Measurements from ENCODE around the gene UNC45A. TPM values are rescaled to one million over a fixed set of nuclear protein-coding genes. Genes with fewer than 3 reads are reported as not detected.

Gene UNC45A
- total and polyA plus RNA-seq, 2 of the 4 experiments (the other 2 are of a cell fraction): 68.9 to 100 TPM

- intact Hi-C loops (cut with micrococcal nuclease): no loop called here
- H2AFZ ChIP-seq (replicated peaks; ENCODE audit: low read length, poor library complexity): peak within 1 kb of the TSS; percentile 95
- peaks cover 1% of the 10 kb centered on the region; the same call in 1 of the 2 replicates for H3K36me3 ChIP-seq (ENCODE audit: control insufficient read depth, insufficient read depth, low read length)
- peak within 1 kb of the TSS; percentile 45; the same call in 1 of the 2 replicates for H2BK120ac ChIP-seq (ENCODE audit: low read depth, low read length)
- BruUV-seq (replicated peaks): no TSS peak
- H2BK15ac ChIP-seq (ENCODE audit: low read depth, low read length): 0 out of 3 replicates have a peak within 1 kb of the TSS, but pooled peaks have one; percentile 7
- in situ Hi-C loops (cut with MboI; ENCODE audit: low sequenced_read_pairs): no loop called here
- peak within 1 kb of the TSS; percentile 96 for H3K4me2 ChIP-seq (ENCODE audit: low read depth, low read length)
- peak within 1 kb of the TSS; percentile 22; the same call in 1 of the 2 replicates for H3K27ac ChIP-seq (ENCODE audit: insufficient read depth, low read length)
- no peaks in the 10 kb centered on the region for H3K9me3 ChIP-seq (ENCODE audit: control insufficient read depth, insufficient read depth, low read length)
- peak within 1 kb of the TSS; percentile 48 for H2AK9ac ChIP-seq (replicated peaks; ENCODE audit: low read depth, low read length, poor library complexity)
- ChIA-PET POLR2A (ENCODE audit: unreplicated experiment) (no interaction called here), CTCF (interaction anchor here (0.6 to 1.9 kb wide), 6 partner anchors 9 to 284 kb away, joined by 3 to 8 read pairs (median 4); partner anchors contain the start of gene MAN2A2)
- WGBS, 2 experiments (ENCODE audit: extremely low coverage in 2 of 2, insufficient read length in 1 of 2): 2% methylated on average over 8 of the region's 52 CpGs; no CpG with 5 or more reads in 1 of the 2 experiments
- peak; percentile 76 for DNase-seq
- H2BK5ac ChIP-seq (ENCODE audit: low read depth, low read length, poor library complexity, severe bottlenecking): peak within 1 kb of the TSS; percentile 7
- H3K14ac ChIP-seq (replicated peaks; ENCODE audit: low read depth, low read length): peak within 1 kb of the TSS; percentile 88
- peak within 1 kb of the TSS; percentile 87 for H2AK5ac ChIP-seq (ENCODE audit: low read depth, low read length)
- peak within 1 kb of the TSS; percentile 94 to 96 for H4K8ac ChIP-seq (ENCODE audit: low read depth in 2 of 2, low read length in 2 of 2)
- H3K27me3 ChIP-seq (ENCODE audit: control insufficient read depth, insufficient read depth, low read length): no peaks in the 10 kb centered on the region
- H2BK20ac ChIP-seq (ENCODE audit: low read depth, low read length): no peak within 1 kb of the TSS
- H3K4me3 ChIP-seq (ENCODE audit: insufficient read depth, low read depth, low read length): peak within 1 kb of the TSS; percentile 81
- peak within 1 kb of the TSS; percentile 90 for H3K4ac ChIP-seq (ENCODE audit: low read depth, low read length)
- H4K5ac ChIP-seq (ENCODE audit: low read depth, low read length): peak within 1 kb of the TSS; percentile 86
- peak within 1 kb of the TSS; percentile 97; the same call in 1 of the 2 replicates for H3K23ac ChIP-seq (ENCODE audit: low read depth, low read length)
- peaks cover 11% of the 10 kb centered on the region for H3K4me1 ChIP-seq (ENCODE audit: control insufficient read depth, insufficient read depth, low read length)
- peaks cover 17 to 43% of the 10 kb centered on the region in 2 experiments for H3K79me1 ChIP-seq (ENCODE audit: low read depth in 1 of 2, low read length in 2 of 2)
- peaks cover 13% of the 10 kb centered on the region for H3K9me1 ChIP-seq (ENCODE audit: insufficient read depth, low read length)
- H4K20me1 ChIP-seq (ENCODE audit: insufficient read depth, low read length): peaks cover 6% of the 10 kb centered on the region; the same call in 1 of the 2 replicates
- dilution Hi-C loops (cut with HindIII; ENCODE audit: low sequenced_read_pairs, unreplicated experiment): no loop called here
- peak within 1 kb of the TSS; percentile 70 for H3K9ac ChIP-seq (ENCODE audit: low read depth, low read length)
- peak within 1 kb of the TSS; percentile 80 for H4K91ac ChIP-seq (ENCODE audit: insufficient read depth, low read depth, low read length)
- H3K18ac ChIP-seq (ENCODE audit: low read depth, low read length): peak within 1 kb of the TSS; percentile 7; the same call in 1 of the 2 replicates
- ATAC-seq (ENCODE audit: low read depth): peak; percentile 50
- H3K56ac ChIP-seq (ENCODE audit: extremely low read depth, insufficient read depth, low read length): no peak within 1 kb of the TSS; the same call in 1 of the 2 replicates
- TF ChIP-seq MAZ (IDR thresholded peaks at IDR 0.05; ENCODE audit: borderline replicate concordance, low read depth, low read length): peak; percentile 72; the same call in 1 of the 2 replicates
- TF ChIP-seq NFE2L2 (IDR thresholded peaks at IDR 0.05; ENCODE audit: low read depth, low read length): no peak
- TF ChIP-seq MXI1 (IDR thresholded peaks at IDR 0.05; ENCODE audit: borderline replicate concordance, low read depth, low read length): 0 out of 2 replicates have a peak, but pooled peaks have one; percentile 10
- TF ChIP-seq RCOR1 (IDR thresholded peaks at IDR 0.05; ENCODE audit: insufficient replicate concordance, low read length): no peak
- TF ChIP-seq RAD21 (IDR thresholded peaks at IDR 0.05; ENCODE audit: low read length): peak; percentile 28
- TF ChIP-seq ELK1 (IDR thresholded peaks at IDR 0.05; ENCODE audit: borderline replicate concordance, low read depth, low read length): no peak
- TF ChIP-seq CTCF (conservative IDR thresholded peaks at IDR 0.05; ENCODE audit: low read depth, low read length): peak; percentile 94
- no peak for TF ChIP-seq FOS (IDR thresholded peaks at IDR 0.05; ENCODE audit: low read depth, low read length)
- TF ChIP-seq RFX5 (IDR thresholded peaks at IDR 0.05; ENCODE audit: low read depth, low read length): no peak
- 0 out of 2 replicates have a peak, but pooled peaks have one; percentile 30 for TF ChIP-seq SMC3 (IDR thresholded peaks at IDR 0.05; ENCODE audit: low read depth, low read length)
- TF ChIP-seq POLR2A (IDR thresholded peaks at IDR 0.05; ENCODE audit: low read depth, low read length): no peak
- no peak for TF ChIP-seq MAFK (IDR thresholded peaks at IDR 0.05; ENCODE audit: low read depth, low read length)
- TF ChIP-seq CHD1 (IDR thresholded peaks at IDR 0.05; ENCODE audit: low read depth, low read length): no peak
- TF ChIP-seq CEBPB (IDR thresholded peaks at IDR 0.05; ENCODE audit: low read depth, low read length): no peak
Observed at GRCh38 chr15:90931828-90932659, 3.0 kb upstream of the UNC45A start, which contains the start of gene HDDC3. Gene HDDC3, minus strand, starts transcription at chr15:90932549. Its CDS starts 9 bp downstream, at chr15:90932540.

Measured in IMR-90 (cell line).